Natural killer cell (primary cell): ENCODE data around the gene BAIAP2. TPM values are rescaled to one million over a fixed set of nuclear protein-coding genes. Genes with fewer than 3 reads are reported as not detected.

Experiments
- ATAC-seq, 3 donors: fragments of 150-1000 bp in 2 of 3; fragments of 200-7000 bp in 1 of 3; cut with Tn5 transposase; 1 replicate in 1 of 3; 2 replicates in 2 of 3; pipeline ENCODE4 v1.10.0; 2021; ENCODE audit warnings: mild to moderate bottlenecking in 2 of 3, moderate library complexity in 2 of 3
- DNase-seq, 2 donors: peaks; one replicate each; pipeline versions ENCODE4 v3.0.0 to v3.0.0-alpha.2; 2013 to 2021; ENCODE audit warnings: mixed read lengths in 1 of 2
- H3K27ac ChIP-seq: one replicate; pipeline ENCODE4 v1.5.1; 2013; ENCODE audit warnings: mild to moderate bottlenecking, low read length
- H3K27me3 ChIP-seq: one replicate; pipeline ENCODE4 v1.6.1; 2013; ENCODE audit warnings: low read length; ENCODE audit not compliant: control insufficient read depth, insufficient read depth
- H3K36me3 ChIP-seq: one replicate; pipeline ENCODE4 v1.6.1; 2013; ENCODE audit warnings: low read length; ENCODE audit not compliant: control insufficient read depth, insufficient read depth
- H3K4me1 ChIP-seq: one replicate; pipeline ENCODE4 v1.6.1; 2013; ENCODE audit warnings: low read length; ENCODE audit not compliant: control insufficient read depth, insufficient read depth
- H3K4me3 ChIP-seq: one replicate; pipeline ENCODE4 v1.5.1; 2013; ENCODE audit warnings: low read length
- H3K9me3 ChIP-seq: one replicate; pipeline ENCODE4 v1.6.1; 2013; ENCODE audit warnings: low read length; ENCODE audit not compliant: control insufficient read depth, insufficient read depth
- H3K27ac Mint-ChIP-seq, 2 donors: one replicate each; pipeline ENCODE4 v1.8.0; 2022; ENCODE audit warnings: mild to moderate bottlenecking in 2 of 2, mixed read lengths in 2 of 2, moderate library complexity in 1 of 2
- H3K27me3 Mint-ChIP-seq, 2 donors: one replicate each; pipeline ENCODE4 v1.8.0; 2022; ENCODE audit warnings: low read depth in 2 of 2, mixed read lengths in 2 of 2
- H3K36me3 Mint-ChIP-seq: one replicate; pipeline ENCODE4 v1.8.0; 2022; ENCODE audit warnings: mixed read lengths
- H3K4me1 Mint-ChIP-seq, 2 donors: one replicate each; pipeline ENCODE4 v1.8.0; 2022; ENCODE audit warnings: mixed read lengths in 2 of 2
- H3K4me3 Mint-ChIP-seq: one replicate; pipeline ENCODE4 v1.8.0; 2022; ENCODE audit warnings: mild to moderate bottlenecking, moderate library complexity, mixed read lengths
- H3K9me3 Mint-ChIP-seq, 2 donors: one replicate each; pipeline ENCODE4 v1.8.0; 2022; ENCODE audit warnings: mixed read lengths in 2 of 2
- WGBS: methylation state at CpG from one replicate; pipeline ENCODE4 v1.1.7; 2013; ENCODE audit warnings: missing lambda C conversion rate; ENCODE audit not compliant: insufficient coverage; 5-methylcytosine and 5-hydroxymethylcytosine counted together
- intact Hi-C: fragments of 100-400 bp; cut with micrococcal nuclease; formaldehyde crosslinking; loops from one replicate; pipeline ENCODE4 v1.14.2; 2022
- total RNA-seq, 4 donors: library from RNA; stranded (reverse); fragments of 120-200 nt in 1 of 4; gene quantifications; one replicate each; pipeline versions ENCODE4 v1.2.3 to v1.2.4, GENCODE V29; 2013 to 2022
- TF ChIP-seq, protein P1 (sequence below): fragments of 200-600 bp; IDR thresholded peaks from one replicate; pipeline ENCODE4 v1.8.0; 2022; ENCODE audit warnings: antibody characterized with exemption

Gene BAIAP2
- total RNA-seq, 3 donors from 2014 or later (not counting 1 experiment from before 2014, with no cell fraction given), result 6.7 to 12.3 (median 10.4) TPM

DNA sequence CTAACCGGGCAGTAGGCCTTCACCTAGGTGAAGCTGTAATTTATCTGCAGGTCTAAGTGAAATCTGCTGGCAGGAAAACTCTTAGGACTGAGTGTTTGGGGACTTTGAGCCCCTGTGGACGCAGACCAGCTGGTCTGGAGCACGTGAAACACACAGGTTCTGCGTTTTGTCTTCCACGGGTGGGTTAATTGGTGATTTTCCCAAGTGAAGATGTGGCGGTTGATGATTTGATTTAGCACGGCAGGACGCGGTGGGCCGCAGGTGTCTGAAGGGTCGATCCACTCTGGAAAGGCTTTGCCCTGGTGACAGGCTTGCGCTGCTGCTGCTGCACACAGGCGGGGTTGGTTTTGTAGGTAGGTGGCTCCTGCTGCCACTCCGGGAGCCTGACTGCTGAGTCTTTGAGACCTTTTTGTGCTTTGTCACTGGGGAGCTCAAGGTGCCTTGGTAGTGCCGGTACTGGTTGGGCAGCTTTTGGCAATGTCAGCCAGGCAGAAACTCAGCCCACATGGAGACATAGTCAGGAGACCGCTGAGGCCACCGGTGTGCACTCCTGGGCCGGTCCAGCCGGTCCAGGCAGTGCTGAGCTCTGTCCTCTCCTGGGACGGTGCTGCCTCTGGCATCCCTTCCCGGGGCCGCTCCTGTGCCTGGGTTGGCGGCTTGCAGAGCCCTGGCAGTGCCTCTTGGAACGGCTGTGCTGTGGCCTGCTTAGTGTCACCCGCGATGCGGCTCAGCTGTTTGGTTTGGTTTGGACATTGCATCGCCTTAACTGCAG, 2.3 kb downstream of the BAIAP2 start:
- H3K27me3 ChIP-seq, result no peaks in the 10 kb centered on the region
- Mint-ChIP-seq H3K4me1 (peaks cover 8 to 30% of the 10 kb centered on the region in 2 donors), H3K27ac (no peak overlapping the region), H3K27me3 (peaks cover 0 to 6% of the 10 kb centered on the region in 2 donors), H3K36me3 (no peaks in the 10 kb centered on the region), H3K4me3 (peak overlapping the region; percentile 78), H3K9me3 (no peaks in the 10 kb centered on the region)
- no peaks in the 10 kb centered on the region for H3K36me3 ChIP-seq
- intact Hi-C loops, result loop anchor here (10.0 kb wide), 1 partner anchor 208 kb away; no protein-coding TSS in a partner anchor
- H3K27ac ChIP-seq, result no peak overlapping the region
- 88% methylated on average over 28 of the region's 28 CpGs for WGBS
- no peak for ATAC-seq
- TF ChIP-seq, protein P1, sequence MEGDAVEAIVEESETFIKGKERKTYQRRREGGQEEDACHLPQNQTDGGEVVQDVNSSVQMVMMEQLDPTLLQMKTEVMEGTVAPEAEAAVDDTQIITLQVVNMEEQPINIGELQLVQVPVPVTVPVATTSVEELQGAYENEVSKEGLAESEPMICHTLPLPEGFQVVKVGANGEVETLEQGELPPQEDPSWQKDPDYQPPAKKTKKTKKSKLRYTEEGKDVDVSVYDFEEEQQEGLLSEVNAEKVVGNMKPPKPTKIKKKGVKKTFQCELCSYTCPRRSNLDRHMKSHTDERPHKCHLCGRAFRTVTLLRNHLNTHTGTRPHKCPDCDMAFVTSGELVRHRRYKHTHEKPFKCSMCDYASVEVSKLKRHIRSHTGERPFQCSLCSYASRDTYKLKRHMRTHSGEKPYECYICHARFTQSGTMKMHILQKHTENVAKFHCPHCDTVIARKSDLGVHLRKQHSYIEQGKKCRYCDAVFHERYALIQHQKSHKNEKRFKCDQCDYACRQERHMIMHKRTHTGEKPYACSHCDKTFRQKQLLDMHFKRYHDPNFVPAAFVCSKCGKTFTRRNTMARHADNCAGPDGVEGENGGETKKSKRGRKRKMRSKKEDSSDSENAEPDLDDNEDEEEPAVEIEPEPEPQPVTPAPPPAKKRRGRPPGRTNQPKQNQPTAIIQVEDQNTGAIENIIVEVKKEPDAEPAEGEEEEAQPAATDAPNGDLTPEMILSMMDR, result no peak
- no peak for DNase-seq
- no peaks in the 10 kb centered on the region for H3K9me3 ChIP-seq
- no peak overlapping the region for H3K4me3 ChIP-seq
- H3K4me1 ChIP-seq, result peaks cover 26% of the 10 kb centered on the region

DNA sequence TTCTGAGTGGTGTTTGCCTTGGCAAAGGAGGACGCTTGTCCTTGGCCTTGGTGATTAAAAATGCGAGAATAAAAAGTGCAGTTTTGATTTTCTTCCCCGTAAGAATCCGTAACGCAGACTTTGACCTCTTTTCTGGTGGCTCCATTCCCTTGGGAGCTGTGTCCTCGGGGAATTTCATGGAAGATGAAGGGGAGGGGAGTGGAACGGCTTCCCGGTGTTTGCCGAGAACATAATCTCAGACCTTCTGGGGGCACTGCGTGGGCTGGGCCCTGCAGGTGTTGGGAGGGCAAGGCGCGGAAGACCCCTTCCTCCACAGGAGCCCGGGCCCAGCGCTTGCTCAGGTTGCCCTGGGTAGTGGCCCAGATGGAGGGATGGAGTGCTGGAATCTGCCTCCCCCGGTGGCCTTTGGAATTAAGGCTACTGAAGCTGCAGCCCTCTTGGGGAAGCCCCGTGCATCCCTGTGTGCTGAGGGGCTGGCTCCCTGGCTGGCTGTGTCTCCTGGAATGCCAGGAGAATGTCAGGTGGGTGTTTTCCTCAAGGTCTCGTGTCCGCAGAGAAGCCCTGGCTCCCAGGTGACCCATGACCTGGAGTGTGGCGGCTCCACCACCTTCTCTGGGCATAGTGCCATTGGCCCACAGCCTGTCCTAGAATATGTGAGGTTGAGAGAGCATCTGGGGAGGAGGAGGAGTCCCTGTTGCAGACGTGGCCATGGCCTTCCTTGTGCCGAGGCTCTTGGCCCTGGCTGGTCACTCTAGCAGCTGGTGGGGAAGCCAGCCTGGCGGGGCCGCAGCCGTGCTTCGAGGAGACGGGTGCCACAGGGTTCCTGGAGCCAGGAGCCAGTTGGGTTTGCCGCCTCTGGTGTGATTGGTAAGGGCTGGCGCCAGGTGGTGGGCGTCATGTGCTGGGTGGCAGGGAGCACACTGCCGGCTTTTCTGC, 3.1 kb downstream of the BAIAP2 start:
- Mint-ChIP-seq H3K27me3 (peaks cover 0 to 6% of the 10 kb centered on the region in 2 donors), H3K4me3 (peak overlapping the region; percentile 25), H3K36me3 (no peaks in the 10 kb centered on the region), H3K9me3 (no peaks in the 10 kb centered on the region), H3K27ac (no peak overlapping the region), H3K4me1 (peaks cover 8 to 30% of the 10 kb centered on the region in 2 donors)
- Histone ChIP-seq H3K27me3 (no peaks in the 10 kb centered on the region), H3K9me3 (no peaks in the 10 kb centered on the region), H3K4me3 (no peak overlapping the region), H3K4me1 (peaks cover 18% of the 10 kb centered on the region), H3K36me3 (no peaks in the 10 kb centered on the region), H3K27ac (no peak overlapping the region)
- intact Hi-C loops, result loop anchor here (10.0 kb wide), 1 partner anchor 207 kb away; no protein-coding TSS in a partner anchor
- TF ChIP-seq, protein P1, result no peak
- WGBS, result 91% methylated on average over 30 of the region's 30 CpGs
- no peak for DNase-seq
- ATAC-seq, result no peak

DNA sequence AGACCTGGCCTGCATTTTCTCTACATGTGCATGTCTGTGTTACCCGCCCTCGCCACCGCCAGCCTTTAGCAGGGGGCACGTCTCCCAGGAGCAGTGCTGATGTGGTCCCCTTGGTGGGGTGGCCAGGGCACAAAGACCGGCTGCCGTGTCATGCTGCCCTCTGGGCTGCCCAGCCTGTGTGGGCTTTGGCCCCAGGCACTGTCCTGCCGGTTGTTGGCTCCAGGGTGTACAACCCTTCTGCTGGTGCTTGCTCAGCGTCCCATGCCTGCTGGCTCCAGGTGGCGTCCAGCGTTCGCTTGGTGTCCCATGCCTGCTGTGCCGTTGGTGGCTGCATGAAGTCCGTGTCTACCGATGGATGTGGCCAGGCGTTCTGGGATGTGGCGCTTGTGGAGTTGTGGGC, 4.1 kb downstream of the BAIAP2 start:
- no peaks in the 10 kb centered on the region for H3K36me3 Mint-ChIP-seq
- H3K27ac Mint-ChIP-seq, result no peak overlapping the region
- H3K27me3 ChIP-seq, result no peaks in the 10 kb centered on the region
- H3K4me1 ChIP-seq, result peaks cover 9% of the 10 kb centered on the region
- no peaks in the 10 kb centered on the region for H3K9me3 ChIP-seq
- TF ChIP-seq, protein P1, result no peak
- no peak overlapping the region for H3K4me3 Mint-ChIP-seq
- peaks cover 8 to 19% of the 10 kb centered on the region in 2 donors for H3K4me1 Mint-ChIP-seq
- no peak for DNase-seq
- H3K36me3 ChIP-seq, result no peaks in the 10 kb centered on the region
- no peak for ATAC-seq
- WGBS, result 90% methylated on average over 16 of the region's 16 CpGs
- no peaks in the 10 kb centered on the region for H3K9me3 Mint-ChIP-seq
- no peak overlapping the region for H3K27ac ChIP-seq
- peaks cover 0 to 6% of the 10 kb centered on the region in 2 donors for H3K27me3 Mint-ChIP-seq
- H3K4me3 ChIP-seq, result no peak overlapping the region
- intact Hi-C loops, result loop anchor here (10.0 kb wide), 1 partner anchor 206 kb away; no protein-coding TSS in a partner anchor
